ENCODE results near the gene TMEM30B. TPM values are rescaled to one million over a fixed set of nuclear protein-coding genes. Genes with fewer than 3 reads are reported as not detected.

TMEM30B gene
- total RNA-seq, 4 donors from 2014 or later: 6.6 to 128 (median 81.9) TPM

- no peaks in the 10 kb centered on the region for H3K9me3 ChIP-seq
- no peak overlapping the region for H3K27ac ChIP-seq
- no peak overlapping the region for H3K4me3 ChIP-seq
- no peaks in the 10 kb centered on the region for H3K36me3 ChIP-seq
- DNase-seq: no peak
- H3K27me3 ChIP-seq: no peaks in the 10 kb centered on the region
- TF ChIP-seq POLR2A (IDR thresholded peaks at IDR 0.05): no peak
- no peak for TF ChIP-seq CTCF (IDR thresholded peaks at IDR 0.05)
- H3K4me1 ChIP-seq: peaks cover 0 to 11% (median 2%) of the 10 kb centered on the region in 4 donors
These were observed 6.1 kb upstream of the TMEM30B start for GRCh38 chr14:61287196-61287595.

GRCh38 chr14:61285364-61285763, 4.2 kb upstream of the TMEM30B start:
- H3K9me3 ChIP-seq: no peaks in the 10 kb centered on the region
- no peaks in the 10 kb centered on the region for H3K36me3 ChIP-seq
- DNase-seq: no peak
- H3K27me3 ChIP-seq: no peaks in the 10 kb centered on the region
- peak overlapping the region in 1 of 4 donors; percentile 32 for H3K27ac ChIP-seq
- H3K4me3 ChIP-seq: no peak overlapping the region
- TF ChIP-seq POLR2A (IDR thresholded peaks at IDR 0.05) (no peak), CTCF (IDR thresholded peaks at IDR 0.05) (no peak)
- H3K4me1 ChIP-seq: peaks cover 0 to 11% (median 4%) of the 10 kb centered on the region in 4 donors

DNA sequence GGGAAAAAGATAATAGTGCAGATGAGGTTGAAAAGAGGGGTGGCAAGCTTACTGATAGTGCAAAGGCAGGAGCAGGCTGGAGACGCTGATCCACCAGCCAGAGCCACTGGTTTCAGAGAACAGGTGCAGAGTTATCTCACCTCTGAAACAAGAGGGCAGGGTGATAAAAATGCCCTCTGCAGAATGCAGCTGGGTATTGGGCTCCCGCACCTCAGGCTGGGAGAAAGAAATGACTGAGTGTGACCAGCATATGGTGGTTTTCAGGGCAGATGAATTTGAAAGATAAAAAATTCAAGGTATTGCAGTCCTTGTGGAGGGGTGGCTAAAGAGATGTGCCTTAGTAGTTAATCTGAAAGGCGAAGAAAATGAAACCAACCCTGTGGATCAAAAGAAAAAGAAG, 2.9 kb upstream of the TMEM30B start:
- H3K4me3 ChIP-seq: peak overlapping the region in 2 of 4 donors; percentile 17 to 22
- TF ChIP-seq CTCF (IDR thresholded peaks at IDR 0.05) (no peak), POLR2A (IDR thresholded peaks at IDR 0.05) (no peak)
- no peaks in the 10 kb centered on the region for H3K9me3 ChIP-seq
- DNase-seq: no peak
- no peaks in the 10 kb centered on the region for H3K27me3 ChIP-seq
- H3K27ac ChIP-seq: peak overlapping the region in 2 of 4 donors; percentile 22 to 64
- H3K4me1 ChIP-seq: peaks cover 0 to 11% (median 4%) of the 10 kb centered on the region in 4 donors
- H3K36me3 ChIP-seq: no peaks in the 10 kb centered on the region

DNA sequence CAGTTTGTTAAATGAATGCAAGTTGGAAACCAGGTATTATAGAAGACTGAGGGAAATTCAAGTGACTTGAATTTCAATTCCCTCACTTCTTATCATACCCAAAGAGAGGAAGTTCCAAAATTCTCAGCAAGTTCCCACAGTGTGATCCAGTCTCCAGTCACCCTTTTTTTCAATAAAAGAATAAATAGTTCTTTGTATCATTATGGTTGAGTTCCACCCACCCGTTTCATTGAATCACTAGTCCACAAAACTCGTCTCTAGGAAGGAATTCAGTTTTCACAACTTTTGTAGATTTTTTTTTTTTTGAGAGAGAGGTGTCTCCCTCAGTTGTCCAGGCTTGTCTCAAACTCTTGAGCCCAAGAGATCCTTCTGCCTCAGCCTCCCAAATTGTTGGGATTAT, 1.6 kb upstream of the TMEM30B start:
- Histone ChIP-seq H3K4me1 (peaks cover 0 to 11% (median 4%) of the 10 kb centered on the region in 4 donors), H3K4me3 (no peak overlapping the region), H3K9me3 (no peaks in the 10 kb centered on the region), H3K27ac (no peak overlapping the region), H3K27me3 (no peaks in the 10 kb centered on the region), H3K36me3 (no peaks in the 10 kb centered on the region)
- TF ChIP-seq CTCF (IDR thresholded peaks at IDR 0.05): no peak
- TF ChIP-seq POLR2A (IDR thresholded peaks at IDR 0.05): no peak
- no peak for DNase-seq

DNA sequence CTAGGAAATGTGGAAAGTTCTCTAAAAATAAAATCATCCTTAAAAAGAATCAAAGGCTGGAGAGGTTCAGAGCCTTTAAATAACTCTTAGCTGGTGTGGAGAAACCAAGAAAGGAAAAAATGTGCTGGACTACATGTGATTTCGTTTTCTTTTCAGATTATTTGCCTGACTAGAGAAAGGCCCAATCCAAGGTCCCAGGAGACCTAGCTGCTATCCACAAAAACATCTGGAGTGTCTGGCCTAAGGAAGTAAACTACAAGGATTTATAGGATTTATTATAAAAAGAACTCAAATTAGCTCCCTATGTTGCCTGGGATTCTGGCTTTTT, 774 bp upstream of the TMEM30B start:
- peaks cover 0 to 11% (median 4%) of the 10 kb centered on the region in 4 donors for H3K4me1 ChIP-seq
- no peak for DNase-seq
- H3K27me3 ChIP-seq: no peaks in the 10 kb centered on the region
- no peaks in the 10 kb centered on the region for H3K36me3 ChIP-seq
- H3K9me3 ChIP-seq: no peaks in the 10 kb centered on the region
- H3K27ac ChIP-seq: peak overlapping the region in 3 of 4 donors; percentile 89 to 100 (median 97)
- H3K4me3 ChIP-seq: peak overlapping the region in 2 of 4 donors; percentile 68 to 85
- no peak for TF ChIP-seq POLR2A (IDR thresholded peaks at IDR 0.05)
- TF ChIP-seq CTCF (IDR thresholded peaks at IDR 0.05): no peak

Measured in Peyer's patch (tissue), 4 donors.